H9 (cell line): ENCODE measurements around the gene ZNF660. TPM values are rescaled to one million over a fixed set of nuclear protein-coding genes. Genes with fewer than 3 reads are reported as not detected.

Experiments used
- DNase-seq: peaks from one replicate; pipeline ENCODE4 v3.0.0-alpha.2; 2017
- H2AFZ ChIP-seq: one replicate; pipeline ENCODE4 v1.6.1; 2013; ENCODE audit warnings: mild to moderate bottlenecking, low read length, control low read depth, moderate library complexity
- H2AK5ac ChIP-seq: 2 replicates; pipeline ENCODE4 v1.6.1; 2013; ENCODE audit warnings: low read length, control low read depth, mixed read lengths; ENCODE audit not compliant: insufficient read length
- H2BK120ac ChIP-seq: one replicate; pipeline ENCODE4 v1.6.1; 2013; ENCODE audit warnings: low read depth, mild to moderate bottlenecking, low read length, control low read depth, inconsistent platforms; ENCODE audit not compliant: poor library complexity, severe bottlenecking
- H2BK12ac ChIP-seq: 2 replicates; pipeline ENCODE4 v1.6.1; 2013; ENCODE audit warnings: low read length, control low read depth, mixed read lengths, low read depth; ENCODE audit not compliant: insufficient read length
- H2BK15ac ChIP-seq: 2 replicates; pipeline ENCODE4 v1.6.1; 2013; ENCODE audit warnings: low read depth, low read length, control low read depth
- H2BK20ac ChIP-seq: one replicate; pipeline ENCODE4 v1.6.1; 2013; ENCODE audit warnings: low read depth, mild to moderate bottlenecking, low read length, control low read depth, inconsistent platforms; ENCODE audit not compliant: poor library complexity, severe bottlenecking
- H2BK5ac ChIP-seq: 2 replicates; pipeline ENCODE4 v1.6.1; 2013; ENCODE audit warnings: low read length, control low read depth, mixed read lengths; ENCODE audit not compliant: insufficient read length
- H3K14ac ChIP-seq: 2 replicates; pipeline ENCODE4 v1.6.1; 2013; ENCODE audit warnings: low read length, control low read depth; ENCODE audit not compliant: insufficient read depth
- H3K18ac ChIP-seq: 2 replicates; pipeline ENCODE4 v1.6.1; 2013; ENCODE audit warnings: low read depth, mild to moderate bottlenecking, mixed read lengths, low read length, control low read depth; ENCODE audit not compliant: insufficient read length
- H3K23ac ChIP-seq: 2 replicates; pipeline ENCODE4 v1.6.1; 2013; ENCODE audit warnings: low read length, control low read depth, mixed read lengths, low read depth; ENCODE audit not compliant: insufficient read length
- H3K23me2 ChIP-seq: 2 replicates; pipeline ENCODE4 v1.6.1; 2013; ENCODE audit warnings: low read depth, mild to moderate bottlenecking, mixed read lengths, low read length, control low read depth; ENCODE audit not compliant: insufficient read length, poor library complexity, severe bottlenecking
- H3K27ac ChIP-seq: 2 replicates; pipeline ENCODE4 v1.5.1; 2013; ENCODE audit warnings: low read length, control low read depth, mixed read lengths, low read depth; ENCODE audit not compliant: insufficient read length
- H3K27me3 ChIP-seq: 2 replicates; pipeline ENCODE4 v1.6.1; 2013; ENCODE audit warnings: low read length, control low read depth, inconsistent platforms; ENCODE audit not compliant: insufficient read depth
- H3K4ac ChIP-seq: 2 replicates; pipeline ENCODE4 v1.6.1; 2013; ENCODE audit warnings: low read depth, mild to moderate bottlenecking, control low read depth, inconsistent platforms, low read length, moderate library complexity
- H3K4me1 ChIP-seq: 2 replicates; pipeline ENCODE4 v1.6.1; 2013; ENCODE audit warnings: low read length, control low read depth, inconsistent platforms; ENCODE audit not compliant: insufficient read depth
- H3K4me2 ChIP-seq: 2 replicates; pipeline ENCODE4 v1.6.1; 2013; ENCODE audit warnings: low read length, control low read depth, mixed read lengths; ENCODE audit not compliant: insufficient read length, insufficient read depth
- H3K56ac ChIP-seq: 2 replicates; pipeline ENCODE4 v1.6.1; 2013; ENCODE audit warnings: low read depth, mild to moderate bottlenecking, mixed read lengths, low read length, control low read depth; ENCODE audit not compliant: insufficient read length
- H3K79me1 ChIP-seq: 2 replicates; pipeline ENCODE4 v1.6.1; 2013; ENCODE audit warnings: low read depth, mild to moderate bottlenecking, moderate library complexity, low read length, control low read depth, inconsistent platforms; ENCODE audit not compliant: insufficient read depth, poor library complexity, severe bottlenecking
- H3K79me2 ChIP-seq: 2 replicates; pipeline ENCODE4 v1.6.1; 2013; ENCODE audit warnings: low read length, control low read depth, inconsistent platforms; ENCODE audit not compliant: insufficient read depth
- H3K9ac ChIP-seq: 2 replicates; pipeline ENCODE4 v1.6.1; 2013; ENCODE audit warnings: low read length, control low read depth, mixed read lengths; ENCODE audit not compliant: insufficient read length; ENCODE audit errors: extremely low read depth
- H3K9me3 ChIP-seq: one replicate; pipeline ENCODE4 v1.6.1; 2013; ENCODE audit warnings: low read depth, low read length, inconsistent platforms; ENCODE audit not compliant: control insufficient read depth
- H3T11ph ChIP-seq: one replicate; pipeline ENCODE4 v1.6.1; 2013; ENCODE audit warnings: mild to moderate bottlenecking, low read length, control low read depth, inconsistent platforms
- H4K20me1 ChIP-seq: one replicate; pipeline ENCODE4 v1.6.1; 2013; ENCODE audit not compliant: control insufficient read depth, insufficient read length, insufficient read depth
- H4K5ac ChIP-seq: 2 replicates; pipeline ENCODE4 v1.6.1; 2013; ENCODE audit warnings: low read depth, mild to moderate bottlenecking, mixed read lengths, low read length, control low read depth; ENCODE audit not compliant: insufficient read length
- H4K8ac ChIP-seq: replicated peaks from 2 replicates; pipeline ENCODE4 v1.6.1; 2013; ENCODE audit warnings: low read length, control low read depth, mixed read lengths, low read depth; ENCODE audit not compliant: insufficient read length
- H4K91ac ChIP-seq: 2 replicates; pipeline ENCODE4 v1.6.1; 2013; ENCODE audit warnings: low read depth, mild to moderate bottlenecking, moderate library complexity, mixed read lengths, low read length, control low read depth; ENCODE audit not compliant: insufficient read length
- H3K27ac Mint-ChIP-seq, 3 experiments: 2 replicates in 2 of 3; 3 replicates in 1 of 3; pipeline ENCODE4 v1.8.0; 2020 to 2021; ENCODE audit warnings: mixed read lengths in 3 of 3, mild to moderate bottlenecking in 1 of 3, moderate library complexity in 1 of 3
- H3K27me3 Mint-ChIP-seq: 2 replicates; pipeline ENCODE4 v1.8.0; 2021; ENCODE audit warnings: low read depth, mild to moderate bottlenecking, moderate library complexity, mixed read lengths
- H3K36me3 Mint-ChIP-seq, 3 experiments: 2 replicates in 2 of 3; 3 replicates in 1 of 3; pipeline ENCODE4 v1.8.0; 2020 to 2021; ENCODE audit warnings: low read depth in 3 of 3, mixed read lengths in 3 of 3; ENCODE audit not compliant: insufficient read depth in 1 of 3
- H3K4me1 Mint-ChIP-seq, 2 experiments: 2 replicates each; pipeline ENCODE4 v1.8.0; 2020; ENCODE audit warnings: mixed read lengths in 2 of 2
- H3K4me3 Mint-ChIP-seq, 2 experiments: 2 replicates in 1 of 2; 3 replicates in 1 of 2; pipeline ENCODE4 v1.8.0; 2020 to 2021; ENCODE audit warnings: mild to moderate bottlenecking in 2 of 2, mixed read lengths in 2 of 2, moderate library complexity in 1 of 2
- H3K9me3 Mint-ChIP-seq, 2 experiments: 2 replicates in 1 of 2; 3 replicates in 1 of 2; pipeline ENCODE4 v1.8.0; 2020; ENCODE audit warnings: mild to moderate bottlenecking in 2 of 2, mixed read lengths in 2 of 2, moderate library complexity in 1 of 2
- WGBS: extraction: QIAGEN DNeasy Blood & Tissue Kit; methylation state at CpG from one replicate; pipeline ENCODE4 v1.1.7; 2013; ENCODE audit warnings: missing lambda C conversion rate, low lambda C conversion rate, mixed read lengths; ENCODE audit not compliant: insufficient read length; ENCODE audit errors: extremely low coverage; 5-methylcytosine and 5-hydroxymethylcytosine counted together
- total RNA-seq: library from RNA; stranded (reverse); gene quantifications from 2 replicates; pipeline ENCODE4 v1.2.1, GENCODE V29; 2021
- TF ChIP-seq, protein P1 (sequence below): fragments of 200-600 bp; sonication (generic); conservative IDR thresholded peaks from 3 replicates; pipeline ENCODE4 v1.8.0; 2021; ENCODE audit warnings: antibody characterized with exemption, mild to moderate bottlenecking

Gene ZNF660
- total RNA-seq, 1 experiment from 2014 or later, result 18.7 TPM

- H2AK5ac ChIP-seq, result no peak overlapping the region
- no peak overlapping the region for H3K4ac ChIP-seq
- no peak overlapping the region for H3K56ac ChIP-seq
- H3K18ac ChIP-seq, result no peak overlapping the region
- H4K20me1 ChIP-seq, result no peaks in the 10 kb centered on the region
- no peak for DNase-seq
- Mint-ChIP-seq H3K4me1 (no peaks in the 10 kb centered on the region), H3K27ac (no peak overlapping the region), H3K9me3 (peaks cover 32 to 52% of the 10 kb centered on the region in 2 experiments), H3K27me3 (no peaks in the 10 kb centered on the region), H3K4me3 (no peak overlapping the region), H3K36me3 (peaks cover 58 to 68% (median 58%) of the 10 kb centered on the region in 3 experiments)
- H2BK20ac ChIP-seq, result no peak overlapping the region
- H3K27me3 ChIP-seq, result no peaks in the 10 kb centered on the region
- no peak overlapping the region for H2BK5ac ChIP-seq
- H4K8ac ChIP-seq, result no peak overlapping the region
- no peak overlapping the region for H3K14ac ChIP-seq
- no peak overlapping the region for H3K23ac ChIP-seq
- H3K4me1 ChIP-seq, result no peaks in the 10 kb centered on the region
- no peaks in the 10 kb centered on the region for H3K23me2 ChIP-seq
- no peak overlapping the region for H4K91ac ChIP-seq
- no peak overlapping the region for H2BK12ac ChIP-seq
- H3K9ac ChIP-seq, result no peak overlapping the region
- no peak overlapping the region for H4K5ac ChIP-seq
- H3T11ph ChIP-seq, result no peak overlapping the region
- no peak overlapping the region for H2BK120ac ChIP-seq
- no peaks in the 10 kb centered on the region for H3K79me1 ChIP-seq
- no peak overlapping the region for H3K27ac ChIP-seq
- no peak overlapping the region for H3K4me2 ChIP-seq
- H2BK15ac ChIP-seq, result no peak overlapping the region
- no peak overlapping the region for H2AFZ ChIP-seq
- WGBS, result no CpG with 5 or more reads among the region's 4 CpGs
- TF ChIP-seq, protein P1, sequence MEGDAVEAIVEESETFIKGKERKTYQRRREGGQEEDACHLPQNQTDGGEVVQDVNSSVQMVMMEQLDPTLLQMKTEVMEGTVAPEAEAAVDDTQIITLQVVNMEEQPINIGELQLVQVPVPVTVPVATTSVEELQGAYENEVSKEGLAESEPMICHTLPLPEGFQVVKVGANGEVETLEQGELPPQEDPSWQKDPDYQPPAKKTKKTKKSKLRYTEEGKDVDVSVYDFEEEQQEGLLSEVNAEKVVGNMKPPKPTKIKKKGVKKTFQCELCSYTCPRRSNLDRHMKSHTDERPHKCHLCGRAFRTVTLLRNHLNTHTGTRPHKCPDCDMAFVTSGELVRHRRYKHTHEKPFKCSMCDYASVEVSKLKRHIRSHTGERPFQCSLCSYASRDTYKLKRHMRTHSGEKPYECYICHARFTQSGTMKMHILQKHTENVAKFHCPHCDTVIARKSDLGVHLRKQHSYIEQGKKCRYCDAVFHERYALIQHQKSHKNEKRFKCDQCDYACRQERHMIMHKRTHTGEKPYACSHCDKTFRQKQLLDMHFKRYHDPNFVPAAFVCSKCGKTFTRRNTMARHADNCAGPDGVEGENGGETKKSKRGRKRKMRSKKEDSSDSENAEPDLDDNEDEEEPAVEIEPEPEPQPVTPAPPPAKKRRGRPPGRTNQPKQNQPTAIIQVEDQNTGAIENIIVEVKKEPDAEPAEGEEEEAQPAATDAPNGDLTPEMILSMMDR, result no peak
- H3K79me2 ChIP-seq, result no peaks in the 10 kb centered on the region
- peaks cover 27% of the 10 kb centered on the region for H3K9me3 ChIP-seq
These were observed 57.6 kb downstream of the ZNF660 start for GRCh38 chr3:44642337-44642736.
